Keratinocyte (primary cell): Measurements from ENCODE around the gene ILK. TPM values are rescaled to one million over a fixed set of nuclear protein-coding genes. Genes with fewer than 3 reads are reported as not detected.

Source experiments
- DNase-seq: peaks from one replicate; pipeline ENCODE4 v3.0.0-alpha.2; 2011; ENCODE audit warnings: low read depth, missing footprints, low spot score
- FAIRE-seq: peaks from 2 replicates; lab custom pipeline; 2011; peaks lifted over from hg19 to GRCh38; lab: Jason Lieb, UNC
- H2AFZ ChIP-seq: 2 replicates; pipeline ENCODE4 v1.6.0; 2012; ENCODE audit warnings: low read length, control low read depth, inconsistent platforms; ENCODE audit not compliant: control insufficient read depth
- H3K27ac ChIP-seq: 2 replicates; pipeline ENCODE4 v1.5.1; 2011; ENCODE audit warnings: low read length; ENCODE audit not compliant: control insufficient read depth, insufficient read depth
- H3K27me3 ChIP-seq: 3 replicates; pipeline ENCODE4 v1.6.0; 2011; ENCODE audit warnings: low read length; ENCODE audit not compliant: control insufficient read depth, insufficient read depth; ENCODE audit errors: extremely low read depth
- H3K36me3 ChIP-seq, 2 experiments: 2 replicates in 1 of 2; 3 replicates in 1 of 2; pipeline ENCODE4 v1.5.1; 2011; ENCODE audit warnings: low read length in 2 of 2, mild to moderate bottlenecking in 1 of 2; ENCODE audit not compliant: control insufficient read depth in 2 of 2, insufficient read depth in 2 of 2; ENCODE audit errors: extremely low read depth in 1 of 2
- H3K4me1 ChIP-seq: 3 replicates; pipeline ENCODE4 v1.5.1; 2011; ENCODE audit warnings: low read length; ENCODE audit not compliant: control insufficient read depth, insufficient read depth; ENCODE audit errors: extremely low read depth
- H3K4me2 ChIP-seq: 3 replicates; pipeline ENCODE4 v1.6.0; 2011; ENCODE audit warnings: low read depth, low read length; ENCODE audit not compliant: control insufficient read depth, insufficient read depth; ENCODE audit errors: extremely low read depth
- H3K4me3 ChIP-seq, 3 experiments: fragments of 200-600 bp in 1 of 3; sonication (generic) in 1 of 3; 2 replicates in 2 of 3; 3 replicates in 1 of 3; pipeline ENCODE4 v1.5.1; 2011 to 2016; ENCODE audit warnings: low read length in 3 of 3, mild to moderate bottlenecking in 3 of 3, control low read depth in 2 of 3, inconsistent platforms in 1 of 3, low read depth in 1 of 3, mixed read lengths in 1 of 3, mixed run types in 1 of 3, moderate library complexity in 1 of 3; ENCODE audit not compliant: control insufficient read depth in 2 of 3, insufficient read depth in 2 of 3; ENCODE audit errors: extremely low read depth in 1 of 3
- H3K79me2 ChIP-seq: 2 replicates; pipeline ENCODE4 v1.6.0; 2012; ENCODE audit warnings: low read length; ENCODE audit not compliant: control insufficient read depth, insufficient read depth
- H3K9ac ChIP-seq: 3 replicates; pipeline ENCODE4 v1.6.0; 2011; ENCODE audit warnings: low read length; ENCODE audit not compliant: control insufficient read depth, insufficient read depth; ENCODE audit errors: extremely low read depth
- H3K9me1 ChIP-seq: 3 replicates; pipeline ENCODE4 v1.6.0; 2011; ENCODE audit warnings: low read length; ENCODE audit not compliant: control insufficient read depth, insufficient read depth; ENCODE audit errors: extremely low read depth
- H3K9me3 ChIP-seq: 2 replicates; pipeline ENCODE4 v1.5.1; 2012; ENCODE audit warnings: low read depth, low read length; ENCODE audit not compliant: control insufficient read depth
- H4K20me1 ChIP-seq: 3 replicates; pipeline ENCODE4 v1.6.0; 2011; ENCODE audit warnings: low read length; ENCODE audit not compliant: control insufficient read depth, insufficient read depth; ENCODE audit errors: extremely low read depth
- EZH2 ChIP-seq: IDR thresholded peaks from one replicate; pipeline ENCODE4 v1.6.1; 2012; ENCODE audit warnings: inconsistent platforms, mild to moderate bottlenecking, low read length, moderate library complexity
- dilution Hi-C: fragments of 300-500 bp; cut with MboI; formaldehyde crosslinking; loops from one replicate; pipeline ENCODE4 v1.7.0; 2020; ENCODE audit warnings: low sequenced_read_pairs; ENCODE audit not compliant: extremely low pct_ligation_motif_present
- polyA plus RNA-seq, 5 experiments: library from polyadenylated mRNA; depleted of rRNA in 3 of 5; stranded (reverse) in 3 of 5; stranded (forward) in 1 of 5; unstranded in 1 of 5; fragments of >200 nt; gene quantifications; 1 replicate in 1 of 5; 2 replicates in 3 of 5; 3 replicates in 1 of 5; pipeline versions ENCODE4 v1.2.1 to v1.2.3, GENCODE V29; 2011 to 2012; ENCODE audit warnings: missing spikeins in 2 of 5, low read depth in 1 of 5, low replicate concordance in 1 of 5
- TF ChIP-seq, protein P1 (sequence below), 3 experiments: IDR thresholded peaks in 1 of 3; conservative IDR thresholded peaks in 1 of 3; optimal IDR thresholded peaks in 1 of 3; 2 replicates in 2 of 3; 3 replicates in 1 of 3; pipeline versions ENCODE3 to v1.5.1; 2011; ENCODE audit warnings: low read length in 3 of 3, mild to moderate bottlenecking in 3 of 3, moderate library complexity in 2 of 3, control low read depth in 1 of 3, inconsistent platforms in 1 of 3; ENCODE audit not compliant: insufficient read depth in 2 of 3; ENCODE audit errors: extremely low read depth in 1 of 3

Gene ILK
- polyA plus RNA-seq, 1 donor (not counting 4 experiments of a cell fraction or from before 2014, with no cell fraction given) = 117 TPM

DNA sequence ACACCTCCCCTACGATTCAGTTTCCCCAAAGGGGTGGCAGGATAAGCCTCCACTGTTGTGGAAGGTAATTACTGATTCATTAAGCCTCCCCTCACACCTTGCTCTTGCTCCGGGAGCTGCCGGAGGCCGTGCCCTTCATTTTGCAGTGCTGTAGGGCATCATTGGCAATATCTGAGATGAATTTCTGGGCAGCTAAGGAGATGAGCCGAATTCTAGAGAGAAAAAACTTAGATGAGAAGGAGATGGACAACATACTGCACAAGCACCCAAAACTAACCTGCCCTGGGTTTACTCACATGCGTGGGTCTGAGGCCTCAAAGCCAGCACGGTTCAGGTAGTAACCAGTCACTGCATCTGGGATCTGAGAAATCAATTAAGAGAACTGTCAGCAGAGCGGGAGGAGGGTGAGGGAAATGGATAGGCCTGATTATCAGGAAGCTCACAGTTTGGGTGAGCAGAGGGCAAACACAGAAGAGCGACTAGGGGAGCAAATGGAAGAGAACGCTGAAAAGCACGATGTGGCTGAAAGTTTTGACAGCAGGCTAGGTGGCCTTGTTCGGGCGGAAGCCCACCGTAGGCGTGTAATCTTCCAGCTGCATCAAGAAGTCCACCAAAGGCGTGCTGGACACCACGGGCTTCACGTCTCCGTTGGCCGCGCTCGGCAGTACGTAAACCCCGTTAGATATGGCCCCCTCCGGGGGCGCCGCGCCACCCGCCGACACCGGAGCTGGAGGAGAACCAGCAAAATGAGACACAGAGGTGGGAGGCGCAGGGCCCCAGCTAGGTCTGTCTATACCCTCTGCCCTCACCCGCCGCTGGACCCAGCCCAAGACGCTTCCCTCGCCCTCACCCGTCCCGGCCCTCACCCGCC lies 7.8 kb downstream of the ILK start:
- no peaks in the 10 kb centered on the region for H3K9me1 ChIP-seq
- peaks cover 34% of the 10 kb centered on the region for H3K79me2 ChIP-seq
- no peak overlapping the region for H2AFZ ChIP-seq
- peak overlapping the region; percentile 84 for H3K9ac ChIP-seq
- FAIRE-seq (no peak), DNase-seq (no peak)
- H3K27me3 ChIP-seq = no peaks in the 10 kb centered on the region
- H3K27ac ChIP-seq = peak overlapping the region; percentile 56
- H3K4me1 ChIP-seq = peaks cover 28% of the 10 kb centered on the region
- no peak for TF ChIP-seq EZH2
- TF ChIP-seq, protein P1, sequence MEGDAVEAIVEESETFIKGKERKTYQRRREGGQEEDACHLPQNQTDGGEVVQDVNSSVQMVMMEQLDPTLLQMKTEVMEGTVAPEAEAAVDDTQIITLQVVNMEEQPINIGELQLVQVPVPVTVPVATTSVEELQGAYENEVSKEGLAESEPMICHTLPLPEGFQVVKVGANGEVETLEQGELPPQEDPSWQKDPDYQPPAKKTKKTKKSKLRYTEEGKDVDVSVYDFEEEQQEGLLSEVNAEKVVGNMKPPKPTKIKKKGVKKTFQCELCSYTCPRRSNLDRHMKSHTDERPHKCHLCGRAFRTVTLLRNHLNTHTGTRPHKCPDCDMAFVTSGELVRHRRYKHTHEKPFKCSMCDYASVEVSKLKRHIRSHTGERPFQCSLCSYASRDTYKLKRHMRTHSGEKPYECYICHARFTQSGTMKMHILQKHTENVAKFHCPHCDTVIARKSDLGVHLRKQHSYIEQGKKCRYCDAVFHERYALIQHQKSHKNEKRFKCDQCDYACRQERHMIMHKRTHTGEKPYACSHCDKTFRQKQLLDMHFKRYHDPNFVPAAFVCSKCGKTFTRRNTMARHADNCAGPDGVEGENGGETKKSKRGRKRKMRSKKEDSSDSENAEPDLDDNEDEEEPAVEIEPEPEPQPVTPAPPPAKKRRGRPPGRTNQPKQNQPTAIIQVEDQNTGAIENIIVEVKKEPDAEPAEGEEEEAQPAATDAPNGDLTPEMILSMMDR (optimal IDR thresholded peaks at IDR 0.05 in 1 of 3, IDR thresholded peaks at IDR 0.05 in 1 of 3, conservative IDR thresholded peaks at IDR 0.05 in 1 of 3; ENCODE audit: extremely low read depth in 1 of 3, insufficient read depth in 2 of 3, low read length in 3 of 3) = no peak
- peak overlapping the region; percentile 81 for H3K4me2 ChIP-seq
- H3K4me3 ChIP-seq = peak overlapping the region; percentile 70 to 83 (median 73)
- dilution Hi-C loops = no loop called here
- no peaks in the 10 kb centered on the region for H3K9me3 ChIP-seq
- peaks cover 42 to 54% of the 10 kb centered on the region in 2 experiments for H3K36me3 ChIP-seq
- H4K20me1 ChIP-seq = no peaks in the 10 kb centered on the region

DNA sequence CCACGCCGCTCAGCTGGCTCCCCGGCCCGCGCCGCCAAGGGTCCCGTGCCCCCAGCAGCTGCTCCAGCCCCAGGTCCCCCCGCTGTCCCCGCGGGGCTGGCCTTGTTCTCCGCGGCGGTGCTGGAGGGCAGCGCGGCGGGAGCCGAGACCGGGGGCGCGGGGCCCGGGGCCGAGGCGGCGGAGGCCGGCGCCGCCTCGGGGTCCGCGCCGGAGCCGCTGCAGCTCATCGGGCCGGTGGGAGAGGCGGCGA lies 8.3 kb downstream of the ILK start:
- Histone ChIP-seq H4K20me1 (no peaks in the 10 kb centered on the region), H3K9me1 (no peaks in the 10 kb centered on the region), H3K27ac (peak overlapping the region; percentile 86), H3K4me2 (peak overlapping the region; percentile 81), H3K4me3 (peak overlapping the region; percentile 70 to 83 (median 73)), H3K4me1 (peaks cover 22% of the 10 kb centered on the region), H3K79me2 (peaks cover 29% of the 10 kb centered on the region), H3K9ac (peak overlapping the region; percentile 84), H2AFZ (no peak overlapping the region), H3K27me3 (no peaks in the 10 kb centered on the region), H3K36me3 (peaks cover 47 to 59% of the 10 kb centered on the region in 2 experiments), H3K9me3 (no peaks in the 10 kb centered on the region)
- no peak for DNase-seq
- FAIRE-seq = no peak
- TF ChIP-seq, protein P1 (optimal IDR thresholded peaks at IDR 0.05 in 1 of 3, IDR thresholded peaks at IDR 0.05 in 1 of 3, conservative IDR thresholded peaks at IDR 0.05 in 1 of 3; ENCODE audit: extremely low read depth in 1 of 3, insufficient read depth in 2 of 3, low read length in 3 of 3) = no peak
- TF ChIP-seq EZH2 = no peak
- dilution Hi-C loops = no loop called here
